HG02885 (cell line): ENCODE measurements around the gene LSM10.

Experiments used
- ATAC-seq: cut with Tn5 transposase; IDR thresholded peaks from one replicate; pipeline ENCODE4 v1.9.1; 2021; ENCODE audit warnings: mild to moderate bottlenecking; ENCODE audit not compliant: unreplicated experiment, poor library complexity

Gene LSM10

DNA sequence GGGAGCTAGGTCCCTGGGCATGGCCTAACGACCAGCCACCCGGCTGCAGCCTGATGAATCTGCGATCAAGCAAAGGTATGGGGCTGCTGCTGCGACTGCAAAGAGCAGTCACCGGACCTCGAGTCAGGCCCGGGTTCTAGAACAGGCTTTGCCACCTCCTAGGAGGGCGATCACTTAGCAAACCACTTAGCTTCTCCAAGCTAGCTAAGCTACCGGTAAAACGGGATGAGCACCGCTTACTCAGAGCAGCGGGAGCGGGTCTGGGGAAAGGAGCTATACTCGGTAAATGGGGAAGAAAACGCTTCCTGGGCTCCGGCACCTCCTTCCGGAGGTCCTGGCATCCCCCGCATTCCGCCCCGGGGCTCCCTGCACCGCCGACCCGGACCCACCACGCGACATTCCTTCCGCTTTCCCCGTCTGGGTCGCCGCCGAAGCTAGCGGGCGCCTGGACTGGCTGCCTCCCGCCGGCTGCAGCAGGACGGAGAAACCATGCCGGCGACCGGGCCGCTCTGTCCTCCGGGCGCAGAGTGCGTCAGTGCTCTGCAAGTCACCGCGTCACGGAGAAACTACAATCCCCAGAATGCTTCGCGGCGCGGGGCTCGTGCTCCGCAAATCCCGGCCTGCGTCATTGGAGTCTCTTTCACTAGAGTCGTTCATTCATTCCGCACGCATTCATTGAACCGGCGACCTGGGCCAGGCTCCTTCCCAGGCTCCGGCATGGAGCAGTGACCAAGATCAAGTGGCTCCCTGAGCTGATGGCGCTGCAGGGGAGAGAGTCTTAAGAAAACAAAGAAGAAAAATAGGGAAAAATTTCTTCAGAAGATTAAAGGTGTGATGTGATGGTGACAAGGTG, at the start of gene LSM10:
Gene LSM10, minus strand, starts transcription at position 531 of the 853 bp plus-strand sequence. CDS start 3,779 bp downstream, outside the sequence.
- ATAC-seq = peak; percentile 49

GRCh38 chr1:36447450-36447849, 49.7 kb upstream of the LSM10 start:
- ATAC-seq = no peak

DNA sequence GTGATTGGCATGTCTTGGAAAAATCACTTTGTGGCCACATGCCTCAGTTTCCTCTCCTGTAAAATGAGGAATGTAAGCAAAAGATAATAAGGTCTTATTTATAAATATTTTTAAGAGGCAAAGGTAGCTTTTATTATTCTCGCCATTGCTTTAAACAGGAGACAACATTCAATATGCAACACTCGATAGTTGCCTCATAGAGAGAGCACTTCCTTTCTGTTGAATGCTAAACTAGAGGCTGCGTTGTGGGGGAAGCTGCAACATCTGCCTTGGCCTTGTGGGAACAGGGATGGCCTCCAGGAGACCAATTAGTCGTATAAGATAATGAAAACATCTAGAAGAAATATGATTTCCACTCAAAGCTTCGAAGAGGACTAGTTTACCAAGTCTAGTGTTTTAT, 49.0 kb upstream of the LSM10 start:
- ATAC-seq = no peak

DNA sequence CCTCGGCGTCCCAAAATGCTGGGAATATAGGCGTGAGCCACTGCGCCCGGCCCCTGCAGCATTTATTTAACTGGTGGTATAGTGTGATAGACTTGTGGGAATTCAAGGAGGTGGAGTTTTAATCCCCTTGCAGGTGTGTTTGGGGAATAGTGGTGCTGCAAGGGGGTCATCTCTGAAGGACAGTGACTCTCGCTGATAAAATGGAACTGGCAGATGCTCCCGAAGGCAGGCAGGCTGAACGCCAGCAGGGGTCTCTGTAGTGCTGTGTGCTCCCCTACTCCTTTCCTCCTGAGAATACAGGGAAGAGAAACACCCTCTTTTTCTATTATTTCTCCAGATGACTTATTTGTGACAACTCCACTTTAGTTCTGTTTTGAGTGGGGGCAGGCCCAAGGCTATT, 48.6 kb upstream of the LSM10 start:
- no peak for ATAC-seq

- ATAC-seq = no peak
Observed at GRCh38 chr1:36443297-36443696, 45.6 kb upstream of the LSM10 start.

GRCh38 chr1:36442337-36442736, 44.6 kb upstream of the LSM10 start:
- ATAC-seq = no peak

DNA sequence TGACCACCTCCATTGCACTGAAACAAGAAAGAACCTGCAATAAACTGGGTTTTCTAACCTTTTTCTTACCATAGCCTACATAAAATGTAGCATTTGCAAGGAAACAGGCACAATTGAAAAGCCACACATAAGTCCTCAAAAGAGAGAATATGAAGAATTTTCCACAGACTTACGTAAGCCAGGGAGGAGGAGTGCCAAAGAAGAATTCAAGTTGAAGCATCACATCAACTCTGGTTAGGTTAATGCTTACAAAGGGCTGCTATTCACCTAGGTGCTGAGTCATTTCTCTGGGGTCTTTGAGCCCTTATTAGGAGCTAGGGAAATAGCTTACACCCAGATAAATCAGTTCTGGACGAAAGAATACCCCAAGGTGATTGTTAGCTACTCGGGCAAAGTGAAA, 42.9 kb upstream of the LSM10 start:
- no peak for ATAC-seq

DNA sequence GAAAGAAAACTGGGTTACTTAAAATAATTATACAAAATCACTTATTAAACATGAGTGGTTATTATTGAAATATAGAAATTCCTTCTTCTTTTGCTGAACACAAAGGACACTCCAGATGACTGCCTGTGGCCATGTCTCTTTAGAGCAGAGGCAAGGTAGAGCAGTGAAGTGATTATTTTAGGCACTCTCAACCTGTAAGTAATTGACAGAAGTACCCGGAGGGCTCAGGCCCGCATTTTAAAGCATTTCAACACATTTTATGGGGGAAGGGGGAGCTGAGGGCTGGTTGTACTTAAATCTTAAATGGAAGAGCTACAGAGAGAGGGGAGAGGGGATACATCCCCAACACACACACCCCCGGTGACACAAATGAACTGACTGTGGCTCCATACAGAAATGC, 42.3 kb upstream of the LSM10 start:
- ATAC-seq = no peak

DNA sequence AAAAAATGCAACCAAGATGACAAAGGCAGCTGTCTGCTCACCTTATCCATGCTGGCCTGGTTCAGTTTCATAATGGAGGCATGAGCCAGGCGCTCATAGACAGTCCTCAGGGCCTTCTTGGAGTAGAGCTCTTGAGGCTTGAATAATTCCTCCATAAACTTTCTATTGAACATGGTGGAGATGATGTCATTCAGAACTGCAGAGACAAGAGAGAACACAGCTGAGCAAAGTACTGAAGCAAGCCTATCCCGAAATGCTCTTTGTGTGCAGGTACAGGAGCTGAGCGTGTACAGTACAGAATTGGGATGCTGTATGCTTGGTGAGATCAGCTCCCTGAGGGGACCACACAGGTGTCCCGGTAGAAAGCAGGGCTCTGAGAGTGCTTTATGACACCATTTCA, 41.0 kb upstream of the LSM10 start:
- ATAC-seq = no peak

DNA sequence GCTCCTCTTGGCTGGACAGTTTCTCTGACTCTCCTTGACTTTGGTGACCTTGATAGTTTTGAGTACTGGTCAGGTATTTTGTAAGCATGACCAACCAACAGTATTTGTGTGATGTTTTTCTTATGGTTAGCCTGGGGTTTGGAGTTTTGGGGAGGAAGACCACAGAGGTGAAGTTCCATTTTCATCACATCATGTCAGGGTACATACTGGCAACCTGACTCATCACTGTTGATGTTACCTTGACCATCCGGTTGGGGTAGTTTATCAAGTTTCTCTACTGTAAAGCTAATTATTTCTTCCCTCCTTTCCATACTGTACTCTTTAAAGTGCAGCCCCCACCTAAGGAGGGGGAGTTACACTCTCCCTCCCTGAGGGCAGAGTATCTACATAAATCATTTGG, 39.1 kb upstream of the LSM10 start:
- no peak for ATAC-seq

GRCh38 chr1:36433102-36433501, 35.4 kb upstream of the LSM10 start:
- ATAC-seq = no peak

DNA sequence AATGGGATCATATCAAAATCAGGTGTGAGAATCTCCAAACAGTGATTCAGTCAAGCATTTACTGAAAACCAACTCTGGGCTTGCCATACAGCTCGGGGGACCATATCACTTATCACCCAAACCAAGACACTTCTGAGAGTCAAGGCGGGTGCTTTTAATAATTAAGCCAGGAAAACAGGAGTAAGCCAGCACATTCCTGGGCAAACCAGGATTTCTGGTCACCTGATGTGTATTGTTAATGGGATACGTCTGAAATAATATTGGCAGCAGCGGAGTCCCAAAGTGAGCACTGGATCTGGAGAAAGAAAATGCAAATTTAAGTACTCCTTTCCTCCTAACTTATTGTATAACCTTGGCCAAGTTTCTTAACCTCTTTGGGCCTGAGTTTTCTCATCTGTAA, 34.9 kb upstream of the LSM10 start:
- no peak for ATAC-seq

DNA sequence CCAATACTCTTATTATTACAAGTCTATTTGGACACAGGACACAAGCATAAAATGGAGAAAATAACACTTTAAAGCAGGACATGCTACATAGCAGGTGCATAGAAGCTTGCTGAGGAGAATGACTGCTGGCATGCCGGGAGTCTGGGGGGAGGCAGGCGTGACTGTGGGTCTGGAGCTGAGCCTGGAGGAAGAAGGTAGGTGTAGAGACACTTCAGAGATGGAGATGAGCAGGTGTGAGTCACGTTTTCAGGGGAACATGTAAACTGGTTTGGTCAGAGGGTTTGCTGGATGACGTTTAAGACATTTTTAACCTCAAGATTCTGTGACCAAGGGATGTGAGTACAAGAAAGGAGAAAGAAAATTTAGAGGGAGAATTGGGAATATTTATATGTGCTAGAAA, 28.1 kb upstream of the LSM10 start:
- ATAC-seq = no peak

DNA sequence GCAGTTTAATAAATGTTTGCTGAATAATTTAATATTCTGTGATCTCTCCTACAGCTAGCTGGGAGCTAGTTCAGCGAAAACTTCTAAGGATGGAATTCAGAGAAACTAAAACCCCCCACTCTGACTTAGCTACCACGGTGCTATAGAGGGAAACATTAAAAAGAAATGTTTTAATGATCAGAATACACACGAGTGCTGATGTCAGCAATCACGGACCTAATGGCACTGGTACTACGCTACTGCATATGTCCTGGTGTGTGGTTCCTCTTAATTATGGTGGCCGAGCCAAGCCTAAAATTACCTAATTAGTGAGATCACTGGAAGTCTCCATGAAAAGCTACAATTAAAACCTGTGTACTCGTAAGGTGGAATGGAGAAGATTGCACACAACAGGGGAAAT, 23.9 kb upstream of the LSM10 start:
- ATAC-seq = no peak

GRCh38 chr1:36420836-36421317, 23.2 kb upstream of the LSM10 start:
- no peak for ATAC-seq

DNA sequence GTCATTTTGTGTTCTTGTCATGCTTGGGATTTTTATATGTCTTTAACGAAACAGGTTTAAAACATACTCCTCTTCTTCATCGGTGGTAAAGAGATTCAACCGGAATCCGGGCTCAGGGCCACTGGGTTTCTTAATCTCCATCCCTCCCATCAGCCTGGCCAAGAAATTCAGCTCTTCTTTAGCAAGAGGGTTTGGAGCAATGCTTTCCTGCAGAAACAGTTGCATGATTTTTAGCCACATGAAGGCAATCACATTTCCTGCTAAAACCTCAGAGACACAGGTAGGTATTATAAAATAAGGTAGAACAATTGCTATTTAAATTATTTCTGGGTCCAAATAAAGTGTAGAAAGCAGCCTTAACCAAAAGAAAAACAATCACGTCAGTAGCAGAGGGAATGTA, 22.7 kb upstream of the LSM10 start:
- ATAC-seq = no peak

DNA sequence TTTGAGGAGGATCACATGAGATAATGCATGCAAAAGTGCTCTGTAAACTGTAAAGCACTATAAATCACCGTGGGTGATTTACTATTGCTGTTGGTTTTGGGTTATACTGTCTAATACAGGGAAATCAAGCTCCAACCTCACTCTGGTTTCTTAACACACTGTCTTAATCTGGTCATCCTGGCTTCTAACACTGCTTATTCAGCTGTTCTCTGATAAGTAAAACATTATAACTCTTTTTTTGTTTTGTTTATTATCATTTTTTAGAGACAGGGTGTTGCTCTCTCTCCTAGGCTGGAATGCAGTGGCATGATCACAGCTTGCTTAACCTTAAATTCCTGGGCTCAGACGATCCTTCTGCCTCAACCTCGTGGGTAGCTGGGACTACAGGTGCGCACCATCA, 21.9 kb upstream of the LSM10 start:
- no peak for ATAC-seq

DNA sequence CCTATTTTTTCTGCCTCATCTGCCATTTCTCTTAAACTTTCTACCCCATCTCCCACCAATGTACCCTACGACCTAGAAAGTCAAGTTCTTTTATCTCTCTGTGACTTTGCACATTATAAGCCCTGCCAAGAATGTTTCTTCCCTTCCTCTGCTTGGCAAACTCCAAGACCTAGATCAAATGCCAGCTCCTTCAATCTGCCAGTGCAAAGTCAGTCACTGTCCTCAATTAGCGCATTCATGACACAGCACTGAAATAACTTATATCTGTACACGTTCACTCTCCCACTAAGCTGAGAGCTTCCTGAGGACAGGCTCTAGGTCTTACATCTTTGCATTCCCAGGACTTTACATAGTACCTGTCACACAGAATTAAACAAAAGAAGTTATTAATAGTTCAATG, 21.4 kb upstream of the LSM10 start:
- ATAC-seq = no peak

GRCh38 chr1:36417931-36418330, 20.2 kb upstream of the LSM10 start:
- no peak for ATAC-seq

DNA sequence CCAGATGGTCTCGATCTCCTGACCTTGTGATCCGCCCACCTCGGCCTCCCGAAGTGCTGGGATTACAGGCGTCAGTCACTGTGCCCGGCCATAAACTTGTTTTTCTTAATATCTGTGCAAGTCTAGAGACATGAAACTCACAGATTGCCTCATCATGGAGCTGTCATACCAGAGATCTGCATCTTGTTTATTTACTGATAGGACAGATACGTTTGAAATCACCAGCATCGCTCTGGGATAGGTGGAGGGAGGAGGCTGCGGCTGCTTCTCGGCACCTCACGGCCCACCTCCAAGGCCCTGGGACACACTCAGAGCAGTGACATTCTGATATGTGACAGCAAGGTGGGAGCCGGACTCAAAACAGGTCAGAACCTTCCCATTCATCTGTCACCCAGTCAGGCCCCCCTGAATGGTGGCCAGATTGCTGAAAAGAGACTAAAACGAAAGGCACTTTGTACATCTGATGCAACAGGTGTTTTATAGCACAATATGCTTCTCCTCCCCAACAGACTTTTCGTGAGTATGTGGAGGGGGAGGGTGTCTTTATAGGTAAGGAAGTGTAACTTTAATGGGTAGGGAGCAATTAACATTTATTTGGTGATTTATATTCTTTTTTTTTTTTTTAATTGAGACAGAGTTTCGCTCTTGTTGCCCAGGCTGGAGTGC, 18.1 kb upstream of the LSM10 start:
- no peak for ATAC-seq

DNA sequence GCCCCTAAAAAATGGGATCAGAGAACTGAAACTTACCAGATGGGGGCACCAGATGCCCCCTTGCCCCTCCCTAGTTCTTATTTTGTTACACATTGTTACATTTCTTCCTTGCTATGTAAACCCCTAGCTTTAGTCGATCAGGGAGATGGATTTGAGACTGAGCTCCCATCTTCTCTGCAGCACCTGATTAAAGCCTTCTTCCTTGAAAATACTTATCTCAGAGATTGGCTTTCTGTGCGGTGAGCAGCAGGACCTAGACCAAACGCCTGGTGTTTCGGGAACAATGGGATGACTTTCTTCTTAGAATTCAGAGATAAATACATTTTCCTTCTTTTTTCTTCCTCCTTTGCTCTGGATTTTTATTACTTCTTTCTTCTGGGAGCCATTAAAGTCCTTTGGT, 16.7 kb upstream of the LSM10 start:
- no peak for ATAC-seq
